B cell (primary cell): ENCODE data around the gene BICDL2. TPM values are rescaled to one million over a fixed set of nuclear protein-coding genes. Genes with fewer than 3 reads are reported as not detected.

Experiments used
- ATAC-seq: fragments of 200-7000 bp; cut with Tn5 transposase; one replicate; pipeline ENCODE4 v1.10.0; 2021; ENCODE audit warnings: low read depth, mild to moderate bottlenecking, moderate number of reproducible peaks, moderate library complexity
- CTCF ChIA-PET: fragments of 350-600 bp; sonication (Branson Sonifier 250); formaldehyde crosslinking; loops from one replicate; lab custom pipeline; 2021; ENCODE audit warnings: antibody characterized with exemption, inconsistent platforms; lab: Charles Lee
- POLR2A ChIA-PET: fragments of 350-600 bp; sonication (Branson Sonifier 250); formaldehyde crosslinking; loops from one replicate; lab custom pipeline; 2021; ENCODE audit warnings: antibody characterized with exemption; lab: Charles Lee
- DNase-seq: peaks from one replicate; pipeline ENCODE4 v3.0.0; 2013
- H2AFZ ChIP-seq: 2 replicates; pipeline ENCODE4 v1.6.1; 2012; ENCODE audit warnings: mild to moderate bottlenecking, low read depth, low read length; ENCODE audit not compliant: insufficient read depth, poor library complexity, severe bottlenecking
- H3K27ac ChIP-seq, 2 donors: 1 replicate in 1 of 2; 2 replicates in 1 of 2; pipeline ENCODE4 v1.5.1; 2012 to 2013; ENCODE audit warnings: low read length in 2 of 2, mild to moderate bottlenecking in 2 of 2, moderate library complexity in 1 of 2
- H3K27me3 ChIP-seq, 4 experiments: fragments of 200-600 bp in 1 of 4; sonication (generic) in 1 of 4; replicated peaks in 1 of 4; 1 replicate in 2 of 4; 2 replicates in 2 of 4; pipeline versions ENCODE4 v1.6.1 to v1.7.0; 2013 to 2016; ENCODE audit warnings: low read length in 3 of 4, mild to moderate bottlenecking in 2 of 4, mixed read lengths in 1 of 4, moderate library complexity in 1 of 4; ENCODE audit not compliant: insufficient read depth in 4 of 4, control insufficient read depth in 3 of 4; ENCODE audit errors: control extremely low read depth in 1 of 4
- H3K36me3 ChIP-seq, 2 experiments: replicated peaks in 1 of 2; 1 replicate in 1 of 2; 2 replicates in 1 of 2; pipeline versions ENCODE4 v1.6.1 to v1.7.1; 2013; ENCODE audit warnings: low read length in 1 of 2; ENCODE audit not compliant: insufficient read depth in 2 of 2, control insufficient read depth in 1 of 2; ENCODE audit errors: control extremely low read depth in 1 of 2, extremely low read depth in 1 of 2
- H3K4me1 ChIP-seq, 2 donors: fragments of 200-600 bp in 1 of 2; sonication (generic) in 1 of 2; 1 replicate in 1 of 2; 2 replicates in 1 of 2; pipeline versions ENCODE4 v1.5.1 to v1.6.1; 2013 to 2017; ENCODE audit warnings: low read length in 2 of 2; ENCODE audit not compliant: control insufficient read depth in 2 of 2, insufficient read depth in 2 of 2
- H3K4me2 ChIP-seq: replicated peaks from 2 replicates; pipeline ENCODE3; 2012; ENCODE audit warnings: mild to moderate bottlenecking, low read depth, low read length; ENCODE audit not compliant: poor library complexity, severe bottlenecking
- H3K4me3 ChIP-seq, 5 experiments: fragments of 200-600 bp in 1 of 5; sonication (generic) in 1 of 5; 1 replicate in 3 of 5; 2 replicates in 2 of 5; pipeline versions ENCODE4 v1.5.1 to v1.7.0; 2011 to 2016; ENCODE audit warnings: low read length in 4 of 5, mild to moderate bottlenecking in 4 of 5, low read depth in 2 of 5, control low read depth in 1 of 5, moderate library complexity in 1 of 5; ENCODE audit not compliant: insufficient read depth in 1 of 5; ENCODE audit errors: control extremely low read depth in 1 of 5, extremely low read depth in 1 of 5
- H3K79me2 ChIP-seq: fragments of 200-600 bp; sonication (generic); one replicate; pipeline ENCODE4 v1.6.0; 2016; ENCODE audit warnings: low read length; ENCODE audit not compliant: control insufficient read depth, insufficient read depth
- H3K9ac ChIP-seq: fragments of 200-600 bp; sonication (generic); 2 replicates; pipeline ENCODE4 v1.6.1; 2017; ENCODE audit warnings: mild to moderate bottlenecking, low read length, moderate library complexity
- H3K9me3 ChIP-seq, 3 donors: one replicate each; pipeline versions ENCODE4 v1.6.1 to v1.7.1; 2013; ENCODE audit warnings: low read length in 2 of 3; ENCODE audit not compliant: control insufficient read depth in 2 of 3, insufficient read depth in 1 of 3; ENCODE audit errors: control extremely low read depth in 1 of 3
- H4K20me1 ChIP-seq: 2 replicates; pipeline ENCODE4 v1.6.0; 2012; ENCODE audit warnings: mild to moderate bottlenecking, low read length; ENCODE audit not compliant: insufficient read depth, control insufficient read depth, poor library complexity, severe bottlenecking
- H3K27ac Mint-ChIP-seq: one replicate; pipeline ENCODE4 v1.8.0; 2021; ENCODE audit warnings: mixed read lengths
- H3K27me3 Mint-ChIP-seq: one replicate; pipeline ENCODE4 v1.8.0; 2021; ENCODE audit warnings: mixed read lengths
- H3K4me1 Mint-ChIP-seq: one replicate; pipeline ENCODE4 v1.8.0; 2021; ENCODE audit warnings: mixed read lengths
- H3K4me3 Mint-ChIP-seq: one replicate; pipeline ENCODE4 v1.8.0; 2021; ENCODE audit warnings: mixed read lengths
- H3K9me3 Mint-ChIP-seq: one replicate; pipeline ENCODE4 v1.8.0; 2022; ENCODE audit warnings: mixed read lengths; ENCODE audit not compliant: insufficient read depth
- CTCF ChIP-seq: fragments of 200-600 bp; IDR thresholded peaks from one replicate; pipeline ENCODE4 v1.8.0; 2022; ENCODE audit warnings: antibody characterized with exemption, mild to moderate bottlenecking
- EZH2 ChIP-seq: IDR thresholded peaks from 2 replicates; pipeline ENCODE4 v1.6.1; 2012; ENCODE audit warnings: borderline replicate concordance, low read depth, mild to moderate bottlenecking, moderate library complexity, low read length; ENCODE audit not compliant: insufficient read depth, poor library complexity, severe bottlenecking
- WGBS: methylation state at CpG from one replicate; pipeline ENCODE4 v1.1.5; 2013; ENCODE audit warnings: missing lambda C conversion rate; ENCODE audit not compliant: insufficient coverage; 5-methylcytosine and 5-hydroxymethylcytosine counted together
- intact Hi-C: fragments of 100-400 bp; cut with micrococcal nuclease; formaldehyde crosslinking; loops from one replicate; pipeline ENCODE4 v1.10.0; 2022
- polyA plus RNA-seq: library from polyadenylated mRNA; depleted of rRNA; stranded (reverse); fragments of >200 nt; gene quantifications from 2 replicates; pipeline ENCODE4 v1.2.3, GENCODE V29; 2012
- total RNA-seq, 2 donors: library from RNA; stranded (reverse); fragments of 120-200 nt in 1 of 2; gene quantifications; 1 replicate in 1 of 2; 2 replicates in 1 of 2; pipeline versions ENCODE4 v1.2.3 to v1.2.4, GENCODE V29; 2013 to 2022

BICDL2 gene
- total and polyA plus RNA-seq, 2 donors (not counting 1 experiment from before 2014, with no cell fraction given), result 0.20 TPM; not detected in 1

DNA sequence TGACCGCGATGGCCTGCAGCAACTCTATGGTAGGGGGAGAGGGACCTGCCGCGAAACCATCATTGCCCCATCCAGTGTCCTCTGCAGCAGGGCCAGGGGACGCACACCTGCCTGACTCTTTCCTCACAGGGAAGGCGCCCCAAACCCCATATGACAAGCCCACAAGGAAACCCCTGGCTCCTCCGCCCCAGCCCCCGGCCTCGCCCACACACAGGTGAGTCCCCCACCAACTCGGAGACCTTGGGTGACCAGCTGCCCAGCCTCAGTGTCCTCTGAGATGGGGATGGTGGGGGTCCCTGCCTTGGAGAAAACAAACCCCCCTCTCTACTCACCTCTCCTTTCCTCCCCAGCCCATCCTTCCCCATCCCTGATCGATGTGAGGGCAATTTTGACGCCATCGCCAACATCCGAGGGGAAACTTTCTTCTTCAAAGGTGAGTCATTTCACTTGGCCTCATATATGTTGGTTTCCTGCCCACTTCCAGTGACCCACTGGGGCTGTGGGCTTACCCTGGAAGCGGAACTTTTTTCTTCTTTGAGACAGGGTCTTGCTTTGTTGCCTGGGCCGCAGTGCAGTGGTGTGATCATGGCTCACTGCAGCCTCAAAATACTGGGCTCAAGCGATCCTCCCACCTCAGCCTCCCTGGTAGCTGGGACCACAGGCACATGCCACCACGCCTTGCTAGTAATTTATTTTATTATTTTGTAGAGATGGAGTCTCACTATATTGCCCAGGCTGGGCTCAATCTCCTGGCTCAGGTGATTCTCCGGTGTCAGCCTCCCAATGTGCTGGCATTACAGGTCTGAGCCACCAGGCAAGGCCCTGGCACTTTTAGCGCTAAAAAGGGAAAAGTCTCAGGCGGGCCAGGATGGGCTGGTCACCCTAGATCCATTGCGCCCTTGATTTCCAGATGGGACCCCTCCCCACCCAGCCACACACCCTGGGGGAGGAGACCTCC, 20.7 kb upstream of the BICDL2 start:
- Histone ChIP-seq H3K4me3 (no peak overlapping the region), H3K27me3 (peaks cover 0 to 6% (median 0%) of the 10 kb centered on the region in 4 experiments), H3K79me2 (no peaks in the 10 kb centered on the region), H3K9ac (no peak overlapping the region), H3K36me3 (no peaks in the 10 kb centered on the region), H3K4me1 (peaks cover 20 to 22% of the 10 kb centered on the region in 2 donors), H3K27ac (no peak overlapping the region), H2AFZ (peak overlapping the region; percentile 98), H4K20me1 (no peaks in the 10 kb centered on the region), H3K9me3 (no peaks in the 10 kb centered on the region), H3K4me2 (peak overlapping the region; percentile 99)
- H3K9me3 Mint-ChIP-seq, result no peaks in the 10 kb centered on the region
- no peaks in the 10 kb centered on the region for H3K27me3 Mint-ChIP-seq
- WGBS, result 97% methylated on average over 11 of the region's 22 CpGs
- intact Hi-C loops, result loop anchor here (2.0 kb wide), 3 partner anchors 19 to 43 kb away; no protein-coding TSS in a partner anchor
- POLR2A ChIA-PET, result interaction anchor here (0.5 to 2.1 kb wide), 3 partner anchors 72 to 219 kb away, joined by 3 to 10 read pairs (median 9); no protein-coding TSS in a partner anchor
- H3K4me3 Mint-ChIP-seq, result peak overlapping the region; percentile 59
- DNase-seq (no peak), ATAC-seq (no peak)
- CTCF ChIA-PET, result interaction anchor here (1.3 to 6.5 kb wide), 13 partner anchors 10 to 113 kb away, joined by 4 to 140 read pairs (median 8); partner anchors contain the start of genes HCFC1R1, THOC6 and ZNF213
- TF ChIP-seq EZH2, result no peak
- no peak for TF ChIP-seq CTCF
- H3K4me1 Mint-ChIP-seq, result peaks cover 24% of the 10 kb centered on the region
- no peak overlapping the region for H3K27ac Mint-ChIP-seq
